Transverse colon (tissue), 4 donors: ENCODE results near the gene CCDC159.

Experiments used
- POLR2AphosphoS5 ChIP-seq, 3 donors: sonication (generic); formaldehyde crosslinking; IDR thresholded peaks; one replicate each; pipeline ENCODE4 v1.6.1; 2016; ENCODE audit warnings: antibody characterized with exemption in 3 of 3
- TF ChIP-seq, protein P1 (sequence below), 5 experiments: fragments of 200-600 bp in 3 of 5; fragments of 450-650 bp in 2 of 5; sonication (generic) in 3 of 5; IDR thresholded peaks; 1 replicate in 2 of 5; 2 replicates in 3 of 5; pipeline ENCODE4 v1.5.1; 2016 to 2017; ENCODE audit warnings: antibody characterized with exemption in 5 of 5, inconsistent platforms in 3 of 5, mild to moderate bottlenecking in 2 of 5, moderate library complexity in 1 of 5

DNA sequence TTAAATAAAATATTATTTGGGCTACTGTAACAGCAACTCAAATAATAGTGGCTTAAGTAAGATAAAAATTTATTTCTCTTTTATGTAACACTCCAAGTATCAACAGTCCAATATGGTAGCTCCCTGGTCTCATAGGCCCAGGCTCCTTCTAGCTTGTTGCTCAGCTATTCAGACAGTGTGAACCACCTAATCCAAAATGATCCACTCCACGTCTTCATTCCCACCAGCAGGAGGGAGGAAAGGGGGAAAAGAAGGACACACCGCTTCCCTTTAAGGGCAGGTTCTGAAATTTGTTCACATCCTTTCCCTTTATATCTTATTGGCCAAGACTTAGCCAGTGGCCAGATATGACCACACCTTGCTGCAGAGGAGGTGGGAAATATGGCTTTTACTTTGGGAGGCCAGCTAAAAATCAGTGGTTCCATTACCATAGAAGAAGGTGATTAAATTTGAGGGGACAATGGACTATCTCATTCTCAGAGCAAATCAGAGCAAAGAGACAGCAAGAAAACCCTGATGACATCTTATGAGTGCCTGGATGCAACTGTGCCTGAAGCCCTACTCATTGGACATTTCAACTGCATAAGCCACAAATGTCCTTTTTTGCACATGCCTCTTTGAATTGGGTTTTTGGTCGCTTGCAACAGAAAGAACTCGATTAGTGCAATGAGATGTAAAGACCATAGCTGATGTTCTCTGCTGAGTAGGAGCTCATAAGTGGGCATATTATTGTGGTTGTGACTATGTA is 44.8 kb downstream of the CCDC159 start:
- TF ChIP-seq POLR2AphosphoS5 (IDR thresholded peaks at IDR 0.05) = no peak
- TF ChIP-seq, protein P1, sequence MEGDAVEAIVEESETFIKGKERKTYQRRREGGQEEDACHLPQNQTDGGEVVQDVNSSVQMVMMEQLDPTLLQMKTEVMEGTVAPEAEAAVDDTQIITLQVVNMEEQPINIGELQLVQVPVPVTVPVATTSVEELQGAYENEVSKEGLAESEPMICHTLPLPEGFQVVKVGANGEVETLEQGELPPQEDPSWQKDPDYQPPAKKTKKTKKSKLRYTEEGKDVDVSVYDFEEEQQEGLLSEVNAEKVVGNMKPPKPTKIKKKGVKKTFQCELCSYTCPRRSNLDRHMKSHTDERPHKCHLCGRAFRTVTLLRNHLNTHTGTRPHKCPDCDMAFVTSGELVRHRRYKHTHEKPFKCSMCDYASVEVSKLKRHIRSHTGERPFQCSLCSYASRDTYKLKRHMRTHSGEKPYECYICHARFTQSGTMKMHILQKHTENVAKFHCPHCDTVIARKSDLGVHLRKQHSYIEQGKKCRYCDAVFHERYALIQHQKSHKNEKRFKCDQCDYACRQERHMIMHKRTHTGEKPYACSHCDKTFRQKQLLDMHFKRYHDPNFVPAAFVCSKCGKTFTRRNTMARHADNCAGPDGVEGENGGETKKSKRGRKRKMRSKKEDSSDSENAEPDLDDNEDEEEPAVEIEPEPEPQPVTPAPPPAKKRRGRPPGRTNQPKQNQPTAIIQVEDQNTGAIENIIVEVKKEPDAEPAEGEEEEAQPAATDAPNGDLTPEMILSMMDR (IDR thresholded peaks at IDR 0.05) = no peak
